H1 (cell line): ENCODE data around the gene ELMO2.

Experiments
- EP300 ChIP-seq, 2 experiments: IDR thresholded peaks; 1 replicate in 1 of 2; 2 replicates in 1 of 2; pipeline ENCODE4 v1.6.1; 2011 to 2012; ENCODE audit warnings: low read depth in 2 of 2, low read length in 2 of 2, mild to moderate bottlenecking in 2 of 2, borderline replicate concordance in 1 of 2, inconsistent platforms in 1 of 2, moderate library complexity in 1 of 2
- EZH2 ChIP-seq: fragments of 200-600 bp; sonication (generic); IDR thresholded peaks from 2 replicates; pipeline ENCODE4 v1.7.1; 2012; ENCODE audit warnings: low read depth, mild to moderate bottlenecking, moderate library complexity, low read length, inconsistent platforms; ENCODE audit not compliant: severe bottlenecking
- HDAC2 ChIP-seq, 2 experiments: fragments of 300-600 bp in 1 of 2; sonication (generic) in 1 of 2; IDR thresholded peaks; 2 replicates each; pipeline ENCODE4 v1.6.1; 2011 to 2012; ENCODE audit warnings: low read depth in 2 of 2, low read length in 2 of 2, mild to moderate bottlenecking in 2 of 2, moderate library complexity in 2 of 2, borderline replicate concordance in 1 of 2, inconsistent platforms in 1 of 2
- JUND ChIP-seq: IDR thresholded peaks from 2 replicates; pipeline ENCODE4 v1.6.1; 2011; ENCODE audit warnings: mild to moderate bottlenecking, improper control_type of control experiment, low read length
- POLR2AphosphoS5 ChIP-seq: IDR thresholded peaks from 2 replicates; pipeline ENCODE4 v1.6.1; 2011; ENCODE audit warnings: low read depth, low read length
- SIX5 ChIP-seq: IDR thresholded peaks from 2 replicates; pipeline ENCODE4 v1.6.1; 2011; ENCODE audit warnings: mild to moderate bottlenecking, low read depth, low read length
- TF ChIP-seq, protein P1 (sequence below), 3 experiments: IDR thresholded peaks; 1 replicate in 2 of 3; 2 replicates in 1 of 3; pipeline versions ENCODE4 v1.5.1 to v1.6.1; 2011; ENCODE audit warnings: low read length in 3 of 3, mild to moderate bottlenecking in 3 of 3, inconsistent platforms in 2 of 3, low read depth in 1 of 3, moderate library complexity in 1 of 3; ENCODE audit not compliant: insufficient read depth in 1 of 3; ENCODE audit errors: control extremely low read depth in 1 of 3

DNA sequence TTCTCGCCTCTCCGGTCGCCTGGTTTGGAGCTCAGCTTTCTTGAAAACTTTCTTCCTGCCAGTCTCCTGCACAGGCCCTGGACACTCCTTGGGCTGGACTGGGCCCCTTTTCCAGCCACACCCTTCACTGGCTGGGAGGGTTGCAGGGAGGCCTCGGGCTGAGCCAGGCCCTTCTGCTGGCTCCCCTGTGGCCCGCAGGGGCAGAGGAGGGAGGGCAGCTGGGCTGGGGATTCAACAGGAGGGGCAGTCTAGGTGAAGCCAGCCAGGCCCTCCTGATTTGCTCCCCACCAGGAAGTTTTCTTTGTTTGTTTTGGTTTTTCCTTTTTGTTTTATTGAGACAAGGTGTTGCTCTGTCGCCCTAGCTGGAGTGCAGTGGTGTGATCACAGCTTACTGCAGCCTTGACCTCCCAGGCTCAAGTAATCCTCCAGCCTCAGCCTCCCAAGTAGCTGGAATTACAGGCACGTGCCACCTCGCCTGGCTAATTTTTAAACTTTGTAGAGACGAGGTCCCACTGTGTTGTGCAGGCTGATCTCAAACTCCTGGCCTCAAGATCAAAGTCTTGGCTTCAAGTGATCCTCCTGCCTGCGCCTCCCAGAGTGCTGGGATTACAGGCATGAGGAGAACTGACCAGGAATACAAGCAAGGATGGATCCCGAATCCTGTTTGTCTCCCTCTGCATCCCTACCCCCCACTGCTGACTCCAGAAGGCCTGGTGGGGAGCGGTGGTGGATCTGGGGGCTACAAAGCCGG, 74.6 kb downstream of the ELMO2 start:
- TF ChIP-seq POLR2AphosphoS5 (no peak), EZH2 (no peak), EP300 (IDR thresholded peaks at IDR 0.05; ENCODE audit: borderline replicate concordance in 1 of 2, low read depth in 2 of 2, low read length in 2 of 2) (no peak), HDAC2 (IDR thresholded peaks at IDR 0.05; ENCODE audit: borderline replicate concordance in 1 of 2, low read depth in 2 of 2, low read length in 2 of 2) (no peak), SIX5 (no peak), JUND (no peak)
- TF ChIP-seq, protein P1, sequence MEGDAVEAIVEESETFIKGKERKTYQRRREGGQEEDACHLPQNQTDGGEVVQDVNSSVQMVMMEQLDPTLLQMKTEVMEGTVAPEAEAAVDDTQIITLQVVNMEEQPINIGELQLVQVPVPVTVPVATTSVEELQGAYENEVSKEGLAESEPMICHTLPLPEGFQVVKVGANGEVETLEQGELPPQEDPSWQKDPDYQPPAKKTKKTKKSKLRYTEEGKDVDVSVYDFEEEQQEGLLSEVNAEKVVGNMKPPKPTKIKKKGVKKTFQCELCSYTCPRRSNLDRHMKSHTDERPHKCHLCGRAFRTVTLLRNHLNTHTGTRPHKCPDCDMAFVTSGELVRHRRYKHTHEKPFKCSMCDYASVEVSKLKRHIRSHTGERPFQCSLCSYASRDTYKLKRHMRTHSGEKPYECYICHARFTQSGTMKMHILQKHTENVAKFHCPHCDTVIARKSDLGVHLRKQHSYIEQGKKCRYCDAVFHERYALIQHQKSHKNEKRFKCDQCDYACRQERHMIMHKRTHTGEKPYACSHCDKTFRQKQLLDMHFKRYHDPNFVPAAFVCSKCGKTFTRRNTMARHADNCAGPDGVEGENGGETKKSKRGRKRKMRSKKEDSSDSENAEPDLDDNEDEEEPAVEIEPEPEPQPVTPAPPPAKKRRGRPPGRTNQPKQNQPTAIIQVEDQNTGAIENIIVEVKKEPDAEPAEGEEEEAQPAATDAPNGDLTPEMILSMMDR (IDR thresholded peaks at IDR 0.05; ENCODE audit: control extremely low read depth in 1 of 3, insufficient read depth in 1 of 3, low read depth in 1 of 3, low read length in 3 of 3): no peak
